Measurements from ENCODE around the gene CDK5RAP1.
"Not testable (repeated sequence)": the region's sequence is repeated elsewhere in the genome, so short reads cannot be mapped to it uniquely, and the experiment has no call there.

The CDK5RAP1 gene

DNA sequence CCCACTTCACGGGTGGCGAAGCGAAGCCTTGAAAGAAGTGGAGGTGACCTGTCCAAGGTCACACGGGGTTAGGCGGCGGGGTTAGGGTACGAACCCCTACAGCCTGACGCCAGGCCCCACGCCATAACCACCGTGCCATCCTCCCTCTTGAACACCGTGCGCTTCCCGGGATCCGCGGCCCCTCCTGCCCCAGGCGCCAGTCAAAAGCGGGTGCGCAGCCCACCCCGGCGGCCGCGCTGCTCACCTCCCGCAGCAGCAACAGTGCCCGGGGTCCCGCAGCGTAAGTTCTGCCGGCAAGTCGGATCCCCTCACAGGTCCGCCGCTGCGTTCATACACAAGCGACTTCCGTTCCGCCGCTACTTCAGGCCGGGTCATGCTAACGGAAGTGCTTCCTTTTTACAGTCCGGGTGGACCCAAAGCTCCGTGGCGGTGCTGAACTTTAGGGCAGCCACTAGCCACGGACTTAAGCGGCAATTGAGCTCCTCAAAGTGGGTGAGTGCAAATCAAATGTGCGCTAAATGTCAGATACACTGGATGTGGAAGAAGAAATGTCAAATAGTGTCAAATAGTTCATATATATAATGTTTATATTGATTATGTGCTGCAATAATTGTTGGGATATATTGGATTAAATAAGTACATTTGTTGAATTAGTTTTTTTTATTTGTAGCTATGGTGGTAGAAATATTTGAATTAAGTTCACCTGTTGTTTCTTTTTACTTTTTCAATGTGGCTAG is at the start of gene CDK5RAP1:
Gene CDK5RAP1, minus strand, starts transcription at position 336 of the 737 bp plus-strand sequence. CDS start 4,455 bp downstream, outside the sequence.
- peak; percentile 96 for DNase-seq

GRCh38 chr20:33450867-33451266 is 49.5 kb upstream of the CDK5RAP1 start:
- DNase-seq = no peak

DNA sequence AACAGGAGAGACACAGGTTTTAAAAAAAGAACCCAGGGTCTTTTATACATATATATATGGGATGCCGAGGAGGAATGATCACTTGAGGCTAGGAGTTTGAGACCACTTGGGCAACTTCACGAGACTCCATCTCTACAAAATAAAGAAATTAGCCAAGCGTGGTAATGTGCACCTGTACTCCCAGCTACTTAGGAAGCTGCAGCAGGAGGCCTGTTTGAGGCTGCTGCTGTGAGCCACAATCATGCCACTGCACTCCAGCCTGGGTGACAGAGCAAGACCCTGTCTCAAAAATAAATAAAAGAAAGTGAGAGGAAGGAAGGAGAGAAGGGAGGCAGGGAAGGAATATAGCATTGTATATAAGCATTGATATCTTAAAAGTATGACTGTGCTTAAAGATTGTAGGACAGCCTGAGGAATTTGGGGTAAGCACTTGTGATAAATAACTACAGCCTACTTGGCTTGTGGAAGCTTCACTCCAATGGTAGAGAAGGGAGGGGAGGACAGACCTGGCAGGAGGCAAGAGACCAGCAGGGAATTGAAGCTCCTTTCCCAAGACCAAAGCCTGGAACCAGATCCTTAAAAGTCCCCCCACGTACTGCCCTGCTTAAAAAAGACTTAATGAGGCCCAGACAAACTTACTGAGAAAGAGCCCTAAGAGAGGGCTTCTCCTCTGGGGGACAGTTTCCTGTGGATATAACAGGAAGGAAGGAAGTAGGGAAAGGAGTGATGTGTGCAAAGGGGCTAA is 44.7 kb upstream of the CDK5RAP1 start:
- peak; percentile 33 for DNase-seq

GRCh38 chr20:33444797-33445560 is 43.7 kb upstream of the CDK5RAP1 start:
- DNase-seq = peak; percentile 61

GRCh38 chr20:33443512-33444239 is 42.4 kb upstream of the CDK5RAP1 start, which contains the start of gene SNTA1:
Gene SNTA1 (minus strand): TSS chr20:33443763. CDS start chr20:33443620, 143 bp downstream.
- peak; percentile 96 for DNase-seq

DNA sequence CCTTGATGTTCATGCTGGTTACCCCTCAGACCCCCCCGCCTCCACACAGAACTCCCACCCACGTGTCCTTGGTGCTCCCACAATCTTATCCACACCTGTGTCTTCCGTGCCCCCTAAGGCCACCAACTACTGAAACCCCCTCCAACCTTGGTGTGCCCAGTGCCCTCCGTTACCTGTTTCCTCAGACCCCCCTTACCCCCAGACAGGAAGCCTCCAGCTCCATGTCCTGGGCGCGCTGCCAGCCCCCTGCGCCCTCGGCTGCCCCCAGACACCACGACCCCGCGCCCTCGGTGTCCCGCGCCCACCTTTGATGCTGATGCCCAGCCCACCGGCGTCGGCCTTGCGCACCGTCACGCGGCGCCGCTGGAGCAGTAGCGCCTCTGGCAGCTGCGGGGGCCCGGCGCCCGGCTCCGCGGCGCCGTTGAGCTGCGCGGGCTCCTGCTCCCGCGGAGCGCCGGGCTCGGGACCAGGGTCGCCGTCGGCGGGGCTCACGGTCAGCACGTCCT is 41.7 kb upstream of the CDK5RAP1 start:
- peak; percentile 51 for DNase-seq

- DNase-seq = no peak
Observed at GRCh38 chr20:33442136-33443005, 41.1 kb upstream of the CDK5RAP1 start.

DNA sequence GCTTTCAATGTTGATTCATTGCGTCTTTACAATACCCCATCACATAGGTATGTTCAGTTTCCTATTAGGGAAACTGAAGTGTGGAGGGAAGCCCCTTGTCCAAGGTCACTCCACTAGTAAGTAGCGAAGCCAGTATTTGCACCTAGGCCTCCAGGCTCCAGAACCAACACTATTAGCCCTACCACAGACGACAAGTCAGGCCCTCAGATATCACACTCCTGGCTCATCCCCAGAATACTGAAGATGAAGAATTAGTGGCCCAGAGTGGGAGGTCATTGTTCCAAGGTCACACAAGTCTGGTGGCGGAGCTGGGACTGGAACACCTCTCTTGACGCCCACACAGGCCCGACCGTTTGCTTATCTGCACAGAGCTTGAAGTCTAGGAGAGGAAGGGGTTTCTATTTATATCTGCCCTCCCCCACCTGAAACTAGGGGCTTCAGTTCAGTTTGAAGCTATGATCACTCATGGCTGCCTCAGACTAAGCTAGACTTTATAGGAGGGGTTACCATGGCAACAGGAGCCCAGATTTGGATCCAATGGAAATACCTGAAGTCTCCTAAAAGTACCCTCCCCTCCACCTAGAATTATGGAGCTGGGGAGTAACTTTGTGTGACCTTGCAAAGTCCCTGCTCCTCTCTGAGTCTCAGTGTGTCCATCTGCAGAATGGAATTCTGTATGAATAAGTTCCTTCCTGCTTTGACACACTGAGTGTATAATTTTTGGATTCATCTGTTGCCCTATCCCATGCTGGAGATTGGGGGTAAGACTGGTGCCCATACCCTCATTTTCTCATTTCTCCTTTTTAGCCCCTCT is 40.0 kb upstream of the CDK5RAP1 start:
- no peak for DNase-seq

- DNase-seq = not testable (repeated sequence)
Observed at GRCh38 chr20:33440562-33440961, 39.2 kb upstream of the CDK5RAP1 start.

- no peak for DNase-seq
Observed at GRCh38 chr20:33438481-33438880, 37.2 kb upstream of the CDK5RAP1 start.

GRCh38 chr20:33437141-33437911 is 36.0 kb upstream of the CDK5RAP1 start:
- DNase-seq = no peak

DNA sequence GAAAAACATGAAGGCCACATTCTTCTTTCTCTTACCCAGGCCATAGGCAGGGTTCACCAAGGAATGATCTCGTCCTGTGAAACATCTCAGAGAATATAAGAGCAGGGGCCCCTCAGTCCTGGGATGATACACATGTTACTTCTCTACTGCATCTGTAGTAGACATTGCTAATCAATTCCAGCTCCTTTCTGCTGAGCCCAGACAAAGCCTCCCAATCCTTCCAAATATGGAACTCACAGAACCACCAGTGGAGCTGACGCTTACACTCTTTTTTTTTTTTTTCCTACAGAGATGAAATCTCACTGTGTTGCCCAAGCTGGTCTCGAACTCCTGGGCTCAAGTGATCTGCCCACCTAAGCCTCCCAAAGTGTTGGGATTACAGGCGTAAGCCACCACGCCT is 33.1 kb upstream of the CDK5RAP1 start:
- no peak for DNase-seq

DNA sequence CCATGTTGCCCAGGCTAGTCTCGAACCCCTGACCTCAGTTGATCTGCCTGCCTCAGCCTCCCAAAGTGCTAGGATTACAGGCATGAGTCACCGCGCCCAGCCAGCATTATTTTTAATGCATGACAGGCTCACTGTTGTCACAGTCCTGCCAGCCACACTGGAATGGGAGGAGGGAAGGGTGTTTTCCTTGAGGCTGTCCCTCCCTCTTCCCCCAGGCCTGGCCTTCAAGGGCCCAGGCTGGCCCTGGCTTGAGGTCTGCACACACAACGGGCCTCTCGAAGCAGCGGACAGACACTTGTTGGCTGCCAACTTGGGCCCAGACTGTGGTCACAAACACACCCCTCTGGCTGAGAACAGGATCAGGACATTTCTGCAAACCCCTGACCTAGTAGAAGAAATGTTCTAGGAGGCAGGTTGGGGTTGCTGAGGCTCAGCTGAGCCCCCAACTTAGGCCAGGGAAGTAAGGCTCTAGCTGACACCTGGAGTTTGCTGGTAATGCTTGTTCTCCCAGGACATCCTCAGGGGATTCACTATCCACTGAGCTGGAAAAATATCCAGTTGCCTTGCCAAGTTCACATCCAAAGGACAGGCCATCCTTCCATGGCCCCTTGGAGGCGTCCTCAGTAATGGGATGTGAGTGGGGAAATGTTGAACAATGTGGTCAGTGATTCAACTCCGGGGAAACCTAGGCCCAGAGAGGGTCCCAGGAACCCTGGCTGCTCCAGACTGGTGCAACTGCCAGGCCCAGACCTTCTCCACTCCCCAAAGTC is 32.3 kb upstream of the CDK5RAP1 start:
- DNase-seq = no peak

- DNase-seq = no peak
Observed at GRCh38 chr20:33431797-33432381, 30.6 kb upstream of the CDK5RAP1 start.

DNA sequence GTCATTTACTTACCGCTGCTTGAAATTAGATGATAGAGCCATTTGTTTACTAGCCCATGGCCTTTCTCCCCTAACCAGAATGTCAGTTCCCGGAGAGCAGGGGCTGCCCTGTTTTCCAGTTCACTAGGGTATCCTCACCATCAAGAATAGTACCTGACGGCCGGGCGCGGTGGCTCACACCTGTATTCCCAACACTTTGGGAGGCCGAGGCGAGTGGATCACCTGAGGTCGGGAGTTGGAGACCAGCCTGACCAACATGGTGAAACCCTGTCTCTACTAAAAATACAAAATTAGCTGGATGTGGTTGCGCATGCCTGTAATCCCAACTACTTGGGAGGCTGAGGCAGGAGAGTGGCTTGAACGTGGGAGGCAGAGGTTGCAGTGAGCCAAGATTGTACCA is 22.6 kb upstream of the CDK5RAP1 start:
- DNase-seq = not testable (repeated sequence)

DNA sequence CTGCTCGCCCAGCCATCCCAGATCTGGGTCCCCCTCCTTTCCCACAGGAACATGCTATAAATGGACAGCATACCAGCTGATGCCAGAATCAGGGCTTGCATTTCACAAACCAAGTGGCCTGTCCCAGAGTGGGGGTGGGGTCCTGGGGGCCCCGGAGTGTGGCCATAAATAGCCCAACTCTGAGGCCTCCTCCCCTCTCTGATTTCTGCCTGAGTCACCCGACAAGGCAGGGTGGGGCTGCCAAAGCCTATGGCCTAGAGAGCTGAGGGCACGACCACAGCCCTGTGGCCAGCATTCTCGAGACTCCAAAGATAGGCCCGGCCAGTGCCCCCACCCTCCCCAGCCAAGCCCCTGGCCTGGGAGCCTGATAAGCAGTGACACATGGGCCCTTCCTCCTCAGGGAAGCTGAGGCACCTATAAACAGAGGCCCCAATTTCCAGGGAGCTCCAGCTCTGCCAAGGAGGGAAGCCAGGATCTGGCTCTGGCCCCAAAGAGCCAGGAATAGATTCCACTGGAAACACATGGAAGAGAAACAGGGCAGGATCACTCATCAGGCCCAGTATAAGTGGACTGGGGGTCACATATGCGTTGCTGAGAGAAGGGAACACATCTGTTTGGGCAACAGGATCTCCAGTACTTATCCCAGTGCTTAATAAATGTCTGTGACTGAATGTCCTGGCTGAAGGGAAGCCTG is 22.0 kb upstream of the CDK5RAP1 start:
- DNase-seq = no peak

- no peak for DNase-seq
Observed at GRCh38 chr20:33419140-33419974, 18.0 kb upstream of the CDK5RAP1 start.

All from NCI-H345 (cell line).